ENCODE data around the gene CNKSR3. TPM values are rescaled to one million over a fixed set of nuclear protein-coding genes. Genes with fewer than 3 reads are reported as not detected.

The CNKSR3 gene
- total RNA-seq, 6 experiments from 2014 or later = 19.8 to 43.4 (median 26.9) TPM

GRCh38 chr6:154513601-154514320, 3.3 kb upstream of the CNKSR3 start:
- no peaks in the 10 kb centered on the region for H3K27me3 ChIP-seq
- WGBS (ENCODE audit: insufficient coverage, low coverage, low lambda C conversion rate, missing lambda C conversion rate) = 46% methylated on average over 5 of the region's 5 CpGs

GRCh38 chr6:154512201-154512600, 1.7 kb upstream of the CNKSR3 start:
- DNase-seq (no peak), ATAC-seq (no peak)
- Histone ChIP-seq H3K4me1 (peaks cover 0 to 25% (median 6%) of the 10 kb centered on the region in 4 donors), H3K27me3 (no peaks in the 10 kb centered on the region), H3K4me3 (peak overlapping the region in 1 of 3 donors; percentile 30), H3K27ac (peak overlapping the region; percentile 65 to 79 (median 74)), H3K9me3 (no peaks in the 10 kb centered on the region), H3K36me3 (no peaks in the 10 kb centered on the region)
- intact Hi-C loops (cut with DNase I) = no loop called here
- 29% methylated on average over 1 of the region's 1 CpG for WGBS (ENCODE audit: insufficient coverage, low coverage, low lambda C conversion rate, missing lambda C conversion rate)
- no peak for TF ChIP-seq CTCF (IDR thresholded peaks at IDR 0.05)
- TF ChIP-seq POLR2A (IDR thresholded peaks at IDR 0.05) = no peak

More at GRCh38 chr6:154513601-154514320, 3.3 kb upstream of the CNKSR3 start:
- ATAC-seq (no peak), DNase-seq (no peak)
- Histone ChIP-seq H3K4me1 (peaks cover 0 to 11% (median 3%) of the 10 kb centered on the region in 4 donors), H3K9me3 (no peaks in the 10 kb centered on the region), H3K27ac (no peak overlapping the region), H3K36me3 (no peaks in the 10 kb centered on the region), H3K4me3 (no peak overlapping the region)
- intact Hi-C loops (cut with DNase I) = no loop called here
- TF ChIP-seq CTCF (IDR thresholded peaks at IDR 0.05) = no peak
- TF ChIP-seq POLR2A (IDR thresholded peaks at IDR 0.05) = no peak

GRCh38 chr6:154511791-154512190, 1.3 kb upstream of the CNKSR3 start:
- Histone ChIP-seq H3K9me3 (no peaks in the 10 kb centered on the region), H3K27ac (peak overlapping the region; percentile 65 to 79 (median 74)), H3K36me3 (no peaks in the 10 kb centered on the region), H3K4me1 (peaks cover 0 to 29% (median 8%) of the 10 kb centered on the region in 4 donors), H3K27me3 (no peaks in the 10 kb centered on the region), H3K4me3 (peak overlapping the region; percentile 13 to 38 (median 30))
- intact Hi-C loops (cut with DNase I) = no loop called here
- ATAC-seq = no peak
- 7% methylated on average over 7 of the region's 7 CpGs for WGBS (ENCODE audit: insufficient coverage, low coverage, low lambda C conversion rate, missing lambda C conversion rate)
- TF ChIP-seq CTCF (IDR thresholded peaks at IDR 0.05) (no peak), POLR2A (IDR thresholded peaks at IDR 0.05) (no peak)
- no peak for DNase-seq

- Histone ChIP-seq H3K9me3 (no peaks in the 10 kb centered on the region), H3K27ac (peak overlapping the region; percentile 93 to 97 (median 95)), H3K4me3 (peak overlapping the region; percentile 82 to 88 (median 85)), H3K27me3 (no peaks in the 10 kb centered on the region), H3K36me3 (no peaks in the 10 kb centered on the region), H3K4me1 (peaks cover 0 to 45% (median 14%) of the 10 kb centered on the region in 4 donors)
- ATAC-seq = peak; percentile 9 to 27 (median 14)
- TF ChIP-seq POLR2A (IDR thresholded peaks at IDR 0.05) (no peak), CTCF (IDR thresholded peaks at IDR 0.05) (no peak)
- 2% methylated on average over 9 of the region's 55 CpGs for WGBS (ENCODE audit: insufficient coverage, low coverage, low lambda C conversion rate, missing lambda C conversion rate)
- intact Hi-C loops (cut with DNase I) = no loop called here
- DNase-seq = peak; percentile 42 to 65 (median 61)
Measured at GRCh38 chr6:154509421-154510143, 903 bp downstream of the CNKSR3 start.

All from right lobe of liver (tissue), 6 donors.